Measurements from ENCODE around the gene DIP2C.
"Not testable (repeated sequence)": the region's sequence is repeated elsewhere in the genome, so short reads cannot be mapped to it uniquely, and the experiment has no call there.

The DIP2C gene

GRCh38 chr10:593421-593820 lies 96.0 kb downstream of the DIP2C start:
- DNase-seq: no peak

- no peak for DNase-seq
Measured at GRCh38 chr10:593016-593415, 96.5 kb downstream of the DIP2C start.

- DNase-seq: no peak
Measured at GRCh38 chr10:591646-592045, 97.8 kb downstream of the DIP2C start.

- no peak for DNase-seq
Measured at GRCh38 chr10:590721-591120, 98.7 kb downstream of the DIP2C start.

- DNase-seq: no peak
Measured at GRCh38 chr10:589961-590680, 99.3 kb downstream of the DIP2C start.

GRCh38 chr10:588246-589165 lies 101.0 kb downstream of the DIP2C start:
- DNase-seq: no peak

GRCh38 chr10:586716-587115 lies 102.8 kb downstream of the DIP2C start:
- DNase-seq: no peak

- DNase-seq: no peak
Measured at GRCh38 chr10:586151-586550, 103.3 kb downstream of the DIP2C start.

- no peak for DNase-seq
Measured at GRCh38 chr10:585502-585901, 104.0 kb downstream of the DIP2C start.

GRCh38 chr10:584497-585290 lies 104.8 kb downstream of the DIP2C start:
- DNase-seq: not testable (repeated sequence)

GRCh38 chr10:583433-583832 lies 106.0 kb downstream of the DIP2C start:
- no peak for DNase-seq

GRCh38 chr10:581776-582330 lies 107.6 kb downstream of the DIP2C start:
- no peak for DNase-seq

GRCh38 chr10:580778-581177 lies 108.7 kb downstream of the DIP2C start:
- DNase-seq: no peak

GRCh38 chr10:576130-576465 lies 113.4 kb downstream of the DIP2C start:
- no peak for DNase-seq

- DNase-seq: no peak
Measured at GRCh38 chr10:575402-576129, 113.9 kb downstream of the DIP2C start.

- no peak for DNase-seq
Measured at GRCh38 chr10:572696-573095, 116.8 kb downstream of the DIP2C start.

- no peak for DNase-seq
Measured at GRCh38 chr10:571688-572451, 117.6 kb downstream of the DIP2C start.

- DNase-seq: no peak
Measured at GRCh38 chr10:571166-571565, 118.3 kb downstream of the DIP2C start.

GRCh38 chr10:570628-571163 lies 118.8 kb downstream of the DIP2C start:
- no peak for DNase-seq

GRCh38 chr10:569961-570627 lies 119.4 kb downstream of the DIP2C start:
- no peak for DNase-seq

- DNase-seq: no peak
Measured at GRCh38 chr10:568848-569247, 120.6 kb downstream of the DIP2C start.

Measured in stimulated activated naive CD4-positive, alpha-beta T cell (primary cell).